SHP77 (cell line): Measurements from ENCODE around the gene VIT.
A peak's percentile ranks its signal among the peaks of the same experiment; 100 is the strongest.
"Not testable (repeated sequence)": the region's sequence is repeated elsewhere in the genome, so short reads cannot be mapped to it uniquely, and the experiment has no call there.

ENCODE experiments used
- DNase-seq, 2 experiments: peaks; one replicate each; lab custom pipeline; 2025; lab: John Stamatoyannopoulos, UW

The VIT gene

DNA sequence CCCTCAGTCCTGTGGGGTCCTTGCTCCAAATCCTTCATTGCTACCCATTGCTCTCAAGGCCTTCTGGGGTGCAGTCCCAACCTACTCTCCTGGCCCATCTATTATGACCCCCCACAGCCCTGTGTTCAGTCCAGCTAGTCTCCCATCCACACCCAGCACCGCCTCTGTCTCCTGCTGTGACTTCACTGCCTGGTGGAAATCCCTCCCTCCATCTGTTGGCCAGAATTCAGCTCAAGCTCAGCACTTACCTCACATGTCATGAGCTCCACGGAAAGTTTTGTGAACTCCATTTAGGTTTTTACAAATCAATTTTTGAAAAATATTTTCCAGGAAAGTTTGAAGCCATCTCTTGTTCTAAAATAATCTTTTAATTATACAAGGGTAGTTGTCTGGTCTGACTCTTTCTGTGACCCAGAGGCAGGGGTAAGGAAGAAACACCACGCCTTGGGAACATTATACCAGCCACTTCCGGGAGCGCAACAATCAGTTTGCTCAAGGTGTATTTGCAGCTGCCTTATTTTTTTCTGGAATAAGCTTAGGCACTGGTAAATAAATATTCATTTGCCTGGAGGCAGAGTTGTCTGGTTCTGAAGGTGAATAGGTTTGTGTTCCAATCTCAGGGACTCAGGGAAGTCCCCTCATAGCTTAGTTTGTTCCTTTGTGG is 110.8 kb downstream of the VIT start:
- no peak for DNase-seq

DNA sequence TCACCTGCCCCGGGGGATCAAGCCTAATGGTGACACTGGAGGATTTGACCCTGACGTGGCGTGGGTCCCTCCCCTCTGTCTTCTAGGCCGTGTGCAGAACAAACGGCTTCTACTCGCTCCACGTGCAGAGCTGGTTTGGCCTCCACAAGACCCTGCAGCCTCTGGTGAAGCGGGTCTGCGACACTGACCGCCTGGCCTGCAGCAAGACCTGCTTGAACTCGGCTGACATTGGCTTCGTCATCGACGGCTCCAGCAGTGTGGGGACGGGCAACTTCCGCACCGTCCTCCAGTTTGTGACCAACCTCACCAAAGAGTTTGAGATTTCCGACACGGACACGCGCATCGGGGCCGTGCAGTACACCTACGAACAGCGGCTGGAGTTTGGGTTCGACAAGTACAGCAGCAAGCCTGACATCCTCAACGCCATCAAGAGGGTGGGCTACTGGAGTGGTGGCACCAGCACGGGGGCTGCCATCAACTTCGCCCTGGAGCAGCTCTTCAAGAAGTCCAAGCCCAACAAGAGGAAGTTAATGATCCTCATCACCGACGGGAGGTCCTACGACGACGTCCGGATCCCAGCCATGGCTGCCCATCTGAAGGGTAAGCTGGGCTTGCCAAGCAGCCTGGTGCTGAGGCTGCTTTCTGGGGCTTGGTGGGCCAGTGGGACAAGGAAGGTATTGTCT is 112.0 kb downstream of the VIT start:
- DNase-seq = no peak

DNA sequence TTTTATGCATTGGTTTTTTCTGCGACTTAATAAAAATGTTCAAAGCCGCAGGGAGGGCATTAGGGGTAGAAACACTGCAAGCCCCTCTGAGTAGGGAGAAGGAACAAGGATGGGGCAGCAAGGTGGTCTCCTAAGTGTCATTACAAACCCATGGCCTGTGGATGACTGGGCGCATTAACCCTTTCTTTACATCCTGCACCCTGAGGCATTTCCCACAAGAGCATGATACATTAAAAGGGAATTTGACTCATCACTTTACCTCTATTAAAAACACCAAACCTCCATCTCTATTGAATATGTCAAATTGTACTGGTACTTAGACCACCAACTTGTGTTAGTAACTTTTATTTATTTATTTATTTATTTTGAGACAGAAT is 112.5 kb downstream of the VIT start:
- no peak for DNase-seq

DNA sequence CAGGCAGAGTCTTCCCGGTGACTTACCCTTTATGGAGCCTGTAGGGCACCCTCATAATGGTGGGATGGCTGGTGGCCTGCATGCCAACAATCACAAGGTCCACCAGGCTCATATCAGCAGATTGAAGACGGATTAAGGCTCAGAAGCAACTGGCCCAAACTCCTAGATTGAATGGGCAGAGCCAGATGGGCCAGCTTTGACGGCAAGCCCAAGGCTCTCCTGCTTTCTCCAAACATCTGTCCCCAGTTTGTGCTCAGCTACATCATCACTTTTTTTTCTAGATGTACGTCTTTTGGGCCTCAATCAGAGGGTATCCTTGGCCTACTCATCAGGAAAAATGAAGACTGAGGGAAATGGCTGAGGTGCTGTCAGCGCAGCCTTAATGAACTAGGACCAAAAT is 114.6 kb downstream of the VIT start:
- DNase-seq = no peak

DNA sequence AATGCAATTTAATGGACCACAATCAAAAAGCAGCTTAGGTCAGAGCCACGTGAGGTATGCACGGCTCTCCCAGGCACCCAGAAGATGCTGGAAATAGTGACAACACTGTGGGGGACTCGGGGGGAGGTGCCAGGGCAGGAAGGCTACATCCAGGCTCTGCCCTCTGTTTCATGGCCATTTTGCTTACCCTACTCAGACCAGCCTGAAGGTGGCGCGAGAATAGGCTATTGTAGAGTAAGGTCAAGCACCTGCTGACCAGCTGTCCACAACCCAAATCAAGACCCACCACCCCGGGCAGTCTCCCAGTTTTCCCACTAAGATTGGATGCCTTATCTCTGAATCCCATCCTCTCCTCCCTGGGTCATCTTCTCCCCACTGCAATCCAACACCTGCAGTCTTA is 115.7 kb downstream of the VIT start:
- DNase-seq = peak in 1 of 2 experiments; percentile 16

DNA sequence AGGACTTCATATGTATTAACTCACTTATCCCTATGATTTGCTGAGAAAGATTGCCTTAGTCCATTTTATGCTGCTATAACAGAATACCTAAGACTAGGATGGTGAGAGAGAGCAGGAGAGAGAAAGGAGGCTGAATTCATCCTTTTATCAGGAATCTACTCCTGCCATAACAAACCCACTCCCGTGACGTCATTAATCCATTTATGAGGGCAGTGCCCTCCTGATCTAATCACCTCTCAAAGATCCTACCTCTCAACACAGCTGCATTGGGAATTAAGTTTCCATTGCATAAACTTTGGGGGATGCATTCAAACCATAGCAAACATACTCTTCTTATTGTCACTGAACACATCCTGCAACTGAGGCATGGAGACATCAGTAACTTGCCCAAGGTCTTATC is 122.0 kb downstream of the VIT start:
- DNase-seq = no peak

DNA sequence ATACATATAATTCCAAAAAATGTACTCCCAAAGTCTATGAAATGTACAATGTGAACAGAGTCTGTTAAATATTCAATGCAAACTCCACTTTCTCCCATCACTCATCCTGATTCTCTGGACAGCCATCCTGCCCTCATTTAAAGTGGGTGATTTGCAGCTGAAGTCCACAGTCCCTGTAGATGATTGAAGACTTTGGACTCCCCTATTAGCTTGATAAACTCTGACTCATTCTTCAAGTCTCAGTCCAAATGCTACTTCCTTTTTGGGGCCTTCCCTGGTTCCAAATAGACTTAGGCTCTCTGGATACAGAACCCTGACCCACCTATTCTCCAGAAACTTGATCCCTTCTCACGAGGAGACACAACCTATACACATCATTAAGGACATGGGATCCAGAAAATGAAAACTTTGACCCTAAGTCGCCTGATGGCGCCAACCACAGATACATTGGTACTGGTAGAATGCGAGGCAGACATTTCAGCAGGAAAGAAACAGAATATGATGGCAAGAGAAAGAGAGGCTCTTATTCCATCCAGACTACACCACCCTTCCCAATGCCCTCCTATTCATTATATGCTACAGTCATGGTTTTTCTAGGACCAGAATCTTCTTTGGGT is 122.7 kb downstream of the VIT start:
- no peak for DNase-seq

DNA sequence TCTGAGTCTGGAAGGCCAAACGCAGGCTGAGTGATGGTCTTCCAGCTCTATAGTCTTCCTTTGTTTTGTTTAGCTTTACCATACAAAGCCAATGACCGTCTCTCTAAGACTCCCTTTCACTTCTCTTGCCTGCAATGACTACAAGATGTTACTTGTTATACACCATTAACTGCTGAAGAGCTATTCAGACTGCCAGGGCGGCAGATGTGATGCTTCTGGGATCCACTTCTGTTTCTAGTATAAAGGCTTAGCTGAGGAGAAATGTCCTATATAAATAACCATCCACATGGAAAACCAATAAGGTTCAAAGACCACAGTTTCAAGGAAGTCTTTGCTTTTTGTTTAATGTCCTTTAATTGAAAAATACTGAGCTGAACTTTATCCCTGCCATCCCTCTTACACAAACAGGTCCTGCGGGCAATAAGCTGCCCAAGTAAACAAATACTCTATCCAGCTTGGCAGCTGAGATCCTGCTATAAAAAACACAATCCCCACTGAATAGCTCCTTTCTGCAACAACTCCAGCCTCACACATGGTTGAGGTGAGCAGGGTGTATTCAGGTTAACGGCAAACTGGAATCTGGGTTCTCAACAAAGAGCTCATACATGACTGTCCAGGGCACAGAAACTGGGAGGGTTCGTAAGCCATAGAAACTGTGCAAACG is 124.6 kb downstream of the VIT start:
- peak; percentile 26 to 28 for DNase-seq

DNA sequence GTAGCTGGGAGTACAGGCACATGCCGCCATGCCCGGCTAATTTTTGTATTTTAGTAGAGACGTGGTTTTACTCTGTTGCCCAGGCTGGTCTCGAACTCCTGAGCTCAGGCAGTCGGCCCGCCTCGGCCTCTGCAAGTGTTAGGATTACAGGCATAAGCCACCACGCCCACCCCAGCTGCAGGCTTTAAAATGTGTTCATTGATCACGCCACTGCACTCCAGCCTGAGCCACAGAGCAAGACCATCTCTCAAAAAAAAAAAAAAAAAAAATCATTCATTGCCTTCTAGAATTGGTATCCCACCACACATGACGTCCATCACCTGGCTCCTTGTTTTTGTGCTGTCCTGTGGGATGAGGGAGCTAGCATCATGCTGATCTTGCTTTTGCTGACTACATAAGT is 127.4 kb downstream of the VIT start:
- no peak for DNase-seq

DNA sequence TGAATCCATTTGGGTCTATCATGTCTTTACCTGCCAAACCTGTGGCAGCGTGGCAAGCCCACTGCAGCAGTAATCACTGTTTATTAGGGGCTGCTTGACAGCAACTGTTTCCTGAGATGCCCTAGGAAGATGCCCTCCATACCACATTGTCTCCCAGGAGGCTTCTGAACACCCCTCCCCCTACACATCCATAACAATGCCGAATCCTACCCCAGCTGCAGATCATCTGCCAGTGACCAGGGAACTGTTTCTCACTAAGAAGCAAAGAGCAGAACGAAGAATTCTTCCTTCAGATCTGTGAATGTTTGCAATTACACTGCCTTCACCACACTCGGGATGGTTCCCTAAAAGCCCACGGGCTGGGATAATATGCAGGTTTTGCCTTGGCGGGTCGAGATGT is 127.8 kb downstream of the VIT start:
- no peak for DNase-seq

DNA sequence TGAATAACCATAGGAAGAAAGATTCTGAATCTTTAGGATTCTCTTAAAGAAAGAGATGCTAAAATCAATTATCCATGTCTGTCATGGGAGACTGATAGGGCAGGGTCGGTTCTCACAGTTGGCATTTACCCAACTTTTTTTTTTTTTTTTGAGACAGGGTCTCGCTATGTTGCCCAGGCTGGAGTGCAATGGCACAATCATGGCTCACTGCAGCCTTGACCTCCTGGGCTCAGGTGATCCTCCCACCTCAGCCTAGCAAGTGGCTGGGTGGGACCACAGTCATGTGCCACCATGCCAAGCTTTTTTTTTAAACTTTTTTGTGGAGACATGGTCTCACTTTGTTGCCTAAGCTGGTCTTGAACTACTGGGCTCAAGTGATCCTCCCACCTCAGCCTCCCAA is 128.2 kb downstream of the VIT start:
- not testable (repeated sequence) for DNase-seq

DNA sequence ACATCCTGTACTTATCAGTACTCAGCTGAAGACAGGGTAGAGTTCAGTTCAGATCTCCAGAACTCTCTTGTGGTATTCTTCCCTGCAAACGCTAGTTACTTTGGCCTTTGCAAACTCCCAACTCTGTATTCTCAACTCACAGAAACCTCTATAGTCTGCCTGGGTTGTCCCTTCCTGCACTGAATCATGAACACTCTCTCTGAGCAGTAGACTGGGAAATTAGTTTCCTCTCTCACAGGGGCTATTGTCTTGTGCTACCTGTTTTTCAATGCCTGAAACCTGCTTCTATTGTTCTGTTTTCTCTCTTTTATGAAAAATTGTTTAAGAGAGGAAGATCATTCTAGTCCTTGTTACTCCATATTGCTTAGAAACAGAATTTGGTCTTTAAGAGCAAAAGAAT is 134.7 kb downstream of the VIT start:
- DNase-seq = no peak

DNA sequence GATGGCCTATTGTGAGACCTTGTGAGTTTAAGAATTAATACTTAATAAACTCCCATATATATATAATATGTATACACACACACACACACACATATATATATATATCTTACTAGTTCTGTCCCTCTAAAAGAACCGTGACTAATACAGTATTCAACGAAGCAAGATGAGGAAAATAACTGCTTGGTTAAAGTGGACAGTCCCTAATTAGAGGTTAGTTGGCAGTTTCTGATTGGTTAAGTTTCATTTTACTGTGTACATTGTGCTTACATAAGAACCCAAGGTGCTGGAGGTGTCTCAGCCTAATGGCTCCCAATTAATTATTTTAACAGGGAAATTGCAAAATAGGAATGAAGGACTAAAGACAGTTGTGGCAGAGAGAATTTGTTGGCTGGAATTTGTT is 137.7 kb downstream of the VIT start:
- DNase-seq = no peak

DNA sequence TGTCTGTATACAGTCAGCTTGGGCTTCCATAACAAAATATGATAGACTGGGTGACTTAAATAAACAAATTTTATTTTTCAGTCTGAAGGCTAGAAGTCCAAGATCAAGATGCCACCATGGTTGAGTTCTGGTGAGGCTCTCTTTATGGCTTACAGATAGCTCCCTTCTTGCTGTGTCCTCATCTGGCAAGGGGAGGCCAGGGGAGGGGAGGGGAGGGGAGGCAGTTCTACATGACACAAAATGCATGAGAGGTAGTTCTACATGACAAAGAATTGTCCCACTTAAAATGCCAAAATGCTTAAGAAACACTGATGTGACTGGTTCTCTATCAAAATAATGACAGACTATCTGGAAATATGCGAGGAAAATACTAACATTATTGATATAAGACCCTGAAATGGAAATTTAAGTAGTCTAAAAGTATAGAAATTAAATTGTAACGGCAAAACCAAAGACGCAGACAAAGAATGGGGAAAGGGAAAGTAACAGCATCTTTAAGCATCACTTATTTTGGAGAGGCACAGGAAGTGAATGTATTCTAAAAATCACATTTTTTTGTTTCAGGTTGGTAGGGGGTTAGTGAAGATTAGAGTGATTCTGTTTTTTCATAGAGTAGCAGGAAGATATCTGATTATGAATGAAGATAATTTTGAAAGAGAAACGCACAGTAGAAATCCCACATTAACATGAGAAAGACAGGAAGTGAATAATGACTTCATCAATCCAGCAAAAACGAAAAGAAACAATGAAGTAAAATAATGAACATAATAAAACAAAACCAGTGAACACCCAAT is 138.4 kb downstream of the VIT start:
- DNase-seq = no peak

DNA sequence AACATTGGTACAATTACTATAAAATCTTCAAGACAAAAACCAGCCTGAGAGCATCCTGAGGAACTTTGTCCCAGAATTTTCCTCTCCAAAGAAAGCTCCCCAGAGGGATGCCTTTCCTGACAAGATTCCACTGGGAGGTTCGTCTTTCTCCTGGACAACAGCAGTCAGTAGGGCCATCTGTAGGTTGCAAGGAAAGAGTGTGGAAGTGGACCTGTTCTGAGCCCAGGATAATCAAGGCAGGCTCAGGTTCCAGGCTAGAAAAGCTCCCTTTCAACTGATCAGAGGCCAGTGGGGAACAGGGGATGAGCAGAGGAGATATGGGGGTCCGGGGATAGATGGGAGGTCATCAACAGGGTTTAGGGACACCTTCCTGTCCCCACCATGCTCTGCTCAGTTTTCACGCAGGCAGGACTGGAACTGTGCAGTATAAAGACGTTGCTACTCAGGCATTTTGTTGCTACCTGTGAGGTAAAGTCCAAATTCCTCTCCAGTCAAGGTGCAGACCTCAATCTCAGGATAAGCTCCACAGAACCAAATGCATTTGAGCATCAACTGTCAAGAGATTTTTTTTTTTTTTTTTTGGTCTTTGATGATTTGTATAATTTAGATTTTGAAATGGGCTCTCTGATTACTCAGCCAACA is 143.6 kb downstream of the VIT start:
- DNase-seq = no peak

DNA sequence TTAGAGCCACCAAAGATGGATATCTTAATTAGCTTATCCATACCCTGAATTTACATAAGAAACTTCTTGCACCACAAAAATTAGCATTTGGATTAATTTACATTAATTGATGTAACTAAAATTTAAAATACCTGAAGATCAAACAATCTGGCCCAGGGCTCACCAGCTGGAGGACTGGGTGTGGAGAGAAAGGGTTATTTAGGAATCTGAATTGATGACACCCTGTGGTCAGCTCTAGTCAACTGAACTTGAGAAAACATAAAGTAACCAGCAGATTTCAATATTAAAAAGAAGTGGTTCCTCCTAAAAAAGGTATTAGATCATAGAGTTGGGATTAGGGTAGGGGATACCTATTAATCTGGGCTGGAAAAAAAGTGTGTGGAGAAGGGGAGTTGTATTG is 147.3 kb downstream of the VIT start:
- no peak for DNase-seq

DNA sequence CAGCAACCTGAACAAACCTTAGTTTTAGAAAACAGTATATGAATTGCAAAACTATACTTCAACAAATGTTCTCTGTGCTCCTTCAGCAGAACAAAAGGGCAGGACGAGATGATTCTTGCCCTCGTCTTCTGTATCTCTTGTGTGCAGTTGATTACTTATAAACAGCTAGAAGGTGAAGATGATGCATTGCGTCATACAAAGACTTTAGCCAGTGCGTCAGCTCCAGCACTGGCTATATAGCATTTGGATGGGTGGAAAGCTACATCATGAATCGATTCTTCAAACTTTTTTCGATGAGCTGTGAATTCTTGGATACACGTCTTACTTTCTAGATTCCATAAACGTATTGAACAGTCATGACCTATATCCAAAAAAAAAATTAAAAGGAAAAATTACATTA is 152.8 kb downstream of the VIT start:
- no peak for DNase-seq

DNA sequence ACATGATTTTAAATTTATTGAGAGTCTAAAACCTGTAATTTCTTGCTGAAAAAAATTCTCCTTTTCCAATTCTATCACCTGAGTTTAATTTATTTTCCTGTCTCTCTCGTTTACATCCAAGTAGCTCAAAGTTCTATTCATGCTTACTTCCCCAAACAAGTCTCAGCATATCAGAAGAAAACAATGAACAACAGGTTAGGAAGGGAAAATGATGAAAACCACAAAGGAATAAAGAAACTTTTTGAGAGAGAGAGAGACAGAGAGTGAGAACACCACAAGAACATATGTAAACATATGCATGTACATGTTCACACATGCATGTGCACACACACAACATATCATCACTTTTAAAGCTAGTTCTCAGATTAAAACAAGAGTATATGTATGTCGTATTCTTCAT is 157.7 kb downstream of the VIT start:
- no peak for DNase-seq

DNA sequence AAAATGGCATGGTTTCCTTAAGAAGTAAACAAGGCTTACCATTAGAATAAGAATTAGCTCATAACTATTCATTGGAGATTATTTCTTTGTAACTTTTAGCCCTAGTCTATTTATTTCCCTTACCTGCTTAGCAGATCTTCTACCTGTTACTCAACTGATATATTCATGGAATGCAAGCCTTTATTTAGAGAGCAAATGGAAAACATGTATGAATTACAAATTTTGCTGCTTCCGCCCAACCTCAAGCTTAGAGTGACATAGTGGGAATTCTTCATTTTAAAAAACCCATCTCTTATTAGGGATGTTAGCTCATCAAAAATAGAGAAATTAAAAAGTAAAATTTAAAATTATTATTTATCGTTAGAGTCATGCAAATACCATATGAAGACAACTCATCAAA is 158.9 kb downstream of the VIT start:
- no peak for DNase-seq

DNA sequence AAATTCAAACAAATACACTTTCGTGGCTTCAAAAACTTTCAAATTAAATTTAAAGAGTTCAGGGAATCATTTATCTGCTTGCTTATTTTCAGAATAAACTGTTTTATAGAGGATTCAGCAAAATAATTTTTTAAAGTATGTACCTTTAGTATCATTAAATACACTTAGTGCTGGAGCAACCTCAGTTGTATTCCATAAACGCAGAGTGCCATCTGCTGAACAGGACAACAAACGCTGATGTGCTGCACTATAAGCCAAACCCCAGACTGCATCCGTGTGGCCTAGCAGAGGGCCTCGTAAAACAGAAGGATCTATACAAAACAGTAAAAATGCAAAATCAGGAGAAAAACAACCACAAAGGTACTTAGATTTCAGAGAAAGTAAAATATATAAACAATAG is 161.2 kb downstream of the VIT start:
- no peak for DNase-seq

DNA sequence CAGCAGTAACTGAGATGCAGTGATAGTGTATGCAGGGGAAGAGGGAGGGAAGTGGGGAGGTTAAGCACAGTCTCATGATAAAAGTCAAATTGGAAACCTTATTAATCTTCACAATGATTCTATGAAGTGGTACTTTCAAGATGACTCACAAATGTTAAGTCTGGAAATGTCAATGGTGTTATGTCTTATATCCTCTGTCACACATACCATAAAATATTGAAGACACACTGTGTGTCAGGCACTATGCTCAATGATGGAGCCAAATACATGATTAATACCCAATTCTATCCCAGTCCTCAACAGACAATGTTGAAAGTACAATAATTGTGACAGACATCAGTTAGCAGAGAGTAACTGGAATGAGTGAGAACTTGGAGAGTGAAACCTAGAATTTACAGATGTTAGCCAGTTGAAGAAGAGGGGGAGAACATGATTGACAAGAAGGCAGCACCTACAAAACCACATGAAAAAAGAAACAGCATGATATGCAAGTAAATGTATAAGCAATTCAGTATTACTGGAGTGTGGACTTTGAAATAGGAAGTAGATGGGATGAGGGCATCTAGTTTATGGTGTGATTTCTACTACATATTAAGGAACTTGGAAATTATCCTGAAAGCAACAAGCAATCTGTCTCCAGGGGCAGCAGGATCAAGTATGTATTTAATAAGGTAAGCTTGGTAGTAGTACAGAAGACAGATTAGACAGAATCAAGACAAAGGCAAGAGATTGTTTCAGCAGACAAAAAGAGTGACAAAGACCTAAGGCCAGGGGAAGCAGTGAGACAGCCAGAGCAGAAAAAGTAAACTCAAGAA is 162.3 kb downstream of the VIT start:
- DNase-seq = no peak
